Kidney capillary endothelial cell (primary cell): ENCODE data around the gene ZNF322.

ENCODE experiments used
- DNase-seq: peaks from one replicate; pipeline ENCODE4 v3.0.0-alpha.2; 2018; ENCODE audit warnings: low spot score

ZNF322 gene

GRCh38 chr6:26588965-26589364, 70.6 kb downstream of the ZNF322 start:
- DNase-seq, result no peak
